Limb (tissue), 2 donors: ENCODE data around the gene SLC4A7.
"Not testable (repeated sequence)": the region's sequence is repeated elsewhere in the genome, so short reads cannot be mapped to it uniquely, and the experiment has no call there.

Experiments used
- DNase-seq, 2 donors: peaks; one replicate each; pipeline ENCODE4 v3.0.0-alpha.2; 2016; ENCODE audit errors: extremely low spot score in 2 of 2

The SLC4A7 gene

GRCh38 chr3:27429909-27430308, 54.3 kb downstream of the SLC4A7 start:
- no peak for DNase-seq

GRCh38 chr3:27428446-27428845, 55.7 kb downstream of the SLC4A7 start:
- no peak for DNase-seq

- DNase-seq, result no peak
Observed at GRCh38 chr3:27426926-27427325, 57.3 kb downstream of the SLC4A7 start.

GRCh38 chr3:27425896-27426565, 58.2 kb downstream of the SLC4A7 start:
- DNase-seq, result no peak

GRCh38 chr3:27424812-27425521, 59.2 kb downstream of the SLC4A7 start:
- DNase-seq, result not testable (repeated sequence)

GRCh38 chr3:27423463-27423862, 60.7 kb downstream of the SLC4A7 start:
- DNase-seq, result no peak

- no peak for DNase-seq
Observed at GRCh38 chr3:27422617-27423016, 61.6 kb downstream of the SLC4A7 start.

GRCh38 chr3:27415202-27415601, 69.0 kb downstream of the SLC4A7 start:
- no peak for DNase-seq

GRCh38 chr3:27392950-27393679, 91.1 kb downstream of the SLC4A7 start:
- no peak for DNase-seq

GRCh38 chr3:27392414-27392813, 91.8 kb downstream of the SLC4A7 start:
- not testable (repeated sequence) for DNase-seq

GRCh38 chr3:27391796-27392195, 92.4 kb downstream of the SLC4A7 start:
- DNase-seq, result no peak

GRCh38 chr3:27387625-27388024, 96.6 kb downstream of the SLC4A7 start:
- DNase-seq, result no peak

- no peak for DNase-seq
Observed at GRCh38 chr3:27385504-27385903, 98.7 kb downstream of the SLC4A7 start.

GRCh38 chr3:27384191-27384590, 100.0 kb downstream of the SLC4A7 start:
- no peak for DNase-seq

- DNase-seq, result no peak
Observed at GRCh38 chr3:27380433-27381357, 103.5 kb downstream of the SLC4A7 start.

- DNase-seq, result no peak
Observed at GRCh38 chr3:27378331-27378730, 105.9 kb downstream of the SLC4A7 start.

- no peak for DNase-seq
Observed at GRCh38 chr3:27376109-27376772, 107.9 kb downstream of the SLC4A7 start.

GRCh38 chr3:27368831-27369607, 115.2 kb downstream of the SLC4A7 start, which contains the start of gene NEK10:
NEK10 (minus strand) TSS chr3:27369383; CDS start chr3:27352882, 16,501 bp downstream.
- peak; percentile 89 to 96 for DNase-seq

GRCh38 chr3:27366062-27366591, 118.1 kb downstream of the SLC4A7 start:
- DNase-seq, result no peak
